Measurements from ENCODE around the gene CADPS.

DNA sequence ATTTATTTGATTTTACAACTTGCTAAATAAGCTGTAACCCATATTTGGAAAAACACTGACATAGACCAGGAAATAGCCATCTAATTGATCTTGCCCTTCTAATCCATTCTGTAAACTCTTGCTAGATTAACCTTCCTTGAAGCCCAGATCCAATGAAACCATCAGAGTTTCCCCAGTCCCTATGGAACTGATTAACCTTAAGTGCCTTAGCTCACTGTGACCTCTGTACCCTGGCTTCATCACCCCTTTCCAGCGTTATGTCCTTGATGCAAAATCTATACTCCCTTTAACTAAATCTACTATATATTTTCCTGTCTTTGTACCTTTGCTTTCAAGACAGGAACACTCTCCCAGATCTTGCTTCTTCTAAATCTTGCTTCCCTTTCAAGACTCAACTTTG lies 42.9 kb upstream of the CADPS start:
- TF ChIP-seq POLR2A (IDR thresholded peaks at IDR 0.05; ENCODE audit: low read length) (no peak), GATA1 (IDR thresholded peaks at IDR 0.05; ENCODE audit: low read depth, low read length) (no peak)
